NT2/D1 (cell line): Measurements from ENCODE around the gene SRGAP3.

ENCODE experiments used
- DNase-seq: peaks from one replicate; pipeline ENCODE4 v3.0.0-alpha.2; 2011; ENCODE audit warnings: low read depth, low spot score
- H3K27me3 ChIP-seq: 2 replicates; pipeline ENCODE4 v1.6.0; 2011; ENCODE audit warnings: mild to moderate bottlenecking; ENCODE audit not compliant: insufficient read length, insufficient read depth
- H3K36me3 ChIP-seq: 2 replicates; pipeline ENCODE4 v1.6.1; 2011; ENCODE audit warnings: mild to moderate bottlenecking, low read length, mixed read lengths; ENCODE audit not compliant: insufficient read depth, insufficient read length
- H3K4me1 ChIP-seq: 2 replicates; pipeline ENCODE4 v1.5.1; 2011; ENCODE audit not compliant: insufficient read depth, insufficient read length
- H3K4me3 ChIP-seq: 2 replicates; pipeline ENCODE4 v1.5.1; 2011; ENCODE audit warnings: low read depth; ENCODE audit not compliant: insufficient read length
- H3K9ac ChIP-seq: 2 replicates; pipeline ENCODE4 v1.6.0; 2011; ENCODE audit warnings: low read depth; ENCODE audit not compliant: insufficient read length
- H3K9me3 ChIP-seq: 2 replicates; pipeline ENCODE4 v1.5.1; 2011; ENCODE audit warnings: mild to moderate bottlenecking, low read length; ENCODE audit not compliant: insufficient read depth
- SUZ12 ChIP-seq: IDR thresholded peaks from 2 replicates; pipeline ENCODE4 v1.6.1; 2011; ENCODE audit not compliant: insufficient read length, insufficient read depth; ENCODE audit errors: extremely low read depth
- YY1 ChIP-seq: IDR thresholded peaks from 2 replicates; pipeline ENCODE4 v1.6.1; 2011; ENCODE audit not compliant: insufficient read length, insufficient read depth
- ZNF274 ChIP-seq: IDR thresholded peaks from 2 replicates; pipeline ENCODE4 v1.6.1; 2011; ENCODE audit warnings: mild to moderate bottlenecking, low read depth, low read length

The SRGAP3 gene

DNA sequence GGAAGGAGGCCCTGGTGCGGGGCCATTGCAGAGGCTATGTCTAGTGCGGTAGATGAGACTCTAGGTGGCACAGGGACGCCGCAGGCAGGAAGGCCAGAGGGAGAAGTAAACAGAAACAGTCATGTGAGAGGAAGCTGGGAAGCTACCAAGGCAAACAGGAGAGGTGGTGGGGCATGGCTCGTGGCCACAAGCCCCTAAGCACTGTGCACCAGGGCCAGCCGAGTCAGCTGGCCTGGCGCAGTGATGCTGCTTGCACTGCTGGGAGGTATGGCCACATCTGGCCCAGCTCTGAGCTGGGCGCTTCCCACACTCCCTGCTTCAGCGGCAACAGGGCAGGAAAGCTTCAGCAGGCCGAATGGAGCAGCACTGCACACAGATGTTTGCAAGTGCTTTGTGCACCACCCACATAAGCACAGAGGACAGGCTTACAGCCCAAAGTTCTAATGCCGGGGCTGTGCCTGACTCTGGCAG lies 76.6 kb downstream of the SRGAP3 start:
- Histone ChIP-seq H3K36me3 (no peaks in the 10 kb centered on the region), H3K9ac (no peak overlapping the region), H3K9me3 (no peaks in the 10 kb centered on the region), H3K27me3 (no peaks in the 10 kb centered on the region), H3K4me3 (no peak overlapping the region), H3K4me1 (peaks cover 10% of the 10 kb centered on the region)
- DNase-seq: no peak
- TF ChIP-seq YY1: no peak
- TF ChIP-seq ZNF274: no peak
- no peak for TF ChIP-seq SUZ12

DNA sequence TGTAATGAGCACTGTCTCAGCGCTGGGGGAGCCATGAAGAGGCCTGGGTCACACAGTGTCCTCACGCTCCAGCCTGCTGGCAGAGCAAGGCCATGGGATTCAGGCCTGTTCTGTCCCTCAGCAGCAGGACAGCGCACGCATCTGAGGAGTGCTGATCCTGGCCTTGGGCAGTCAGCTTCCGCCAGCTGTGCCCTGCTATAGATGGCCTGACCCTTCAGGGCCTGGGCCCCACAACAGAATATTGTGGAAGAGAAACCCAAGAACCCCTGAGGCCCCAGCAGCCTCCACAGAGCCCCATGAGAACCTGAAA lies 78.6 kb downstream of the SRGAP3 start:
- H3K4me3 ChIP-seq: no peak overlapping the region
- no peaks in the 10 kb centered on the region for H3K36me3 ChIP-seq
- no peak for TF ChIP-seq SUZ12
- no peak for TF ChIP-seq ZNF274
- no peak for TF ChIP-seq YY1
- H3K4me1 ChIP-seq: peaks cover 10% of the 10 kb centered on the region
- 0 out of 2 replicates have a peak, but pooled peaks cover 7% of the 10 kb centered on the region for H3K9me3 ChIP-seq
- H3K9ac ChIP-seq: no peak overlapping the region
- DNase-seq: no peak
- no peaks in the 10 kb centered on the region for H3K27me3 ChIP-seq

DNA sequence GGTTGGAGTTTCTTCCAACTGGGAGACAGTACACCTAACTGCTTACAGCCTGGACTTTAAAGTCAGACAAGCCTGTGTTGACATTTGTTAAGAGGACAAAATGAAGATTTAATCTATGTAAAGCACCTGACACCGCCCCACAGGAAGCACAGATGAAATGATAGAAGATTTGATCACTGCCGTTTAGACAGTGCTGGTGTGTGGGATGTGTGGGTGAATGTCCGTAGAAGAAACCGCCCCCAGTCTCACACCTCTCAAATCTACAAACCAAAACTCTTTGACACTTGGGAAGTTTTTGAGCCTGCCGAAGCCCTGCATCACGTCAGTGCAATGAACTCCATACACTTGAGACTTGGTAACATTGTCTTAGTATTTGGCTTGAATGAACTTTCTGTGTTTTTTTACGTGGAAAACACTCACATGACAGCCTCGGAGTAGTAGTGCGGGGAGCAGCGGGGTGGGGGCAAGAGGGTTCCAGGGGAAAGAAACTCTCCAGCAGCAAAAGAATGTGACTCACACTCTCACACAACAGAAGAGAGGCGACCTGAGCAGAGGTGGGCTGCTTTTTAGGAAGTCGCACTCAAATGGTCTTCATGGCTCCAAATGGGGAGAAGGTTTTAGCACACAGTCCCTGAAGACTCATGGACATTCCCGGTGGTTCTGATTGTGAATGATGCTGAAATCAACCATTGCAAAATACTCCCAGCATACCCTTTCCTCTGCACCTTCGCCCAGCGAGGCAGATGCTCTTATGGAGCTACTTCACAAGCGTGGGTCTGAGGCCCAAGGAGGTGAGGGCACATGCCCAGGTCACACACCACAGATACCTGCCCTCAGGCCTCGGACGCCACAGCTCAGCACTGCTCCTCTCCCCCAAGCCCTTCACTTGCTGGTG lies 79.2 kb downstream of the SRGAP3 start:
- H3K4me3 ChIP-seq: no peak overlapping the region
- H3K36me3 ChIP-seq: no peaks in the 10 kb centered on the region
- H3K4me1 ChIP-seq: peaks cover 7% of the 10 kb centered on the region
- TF ChIP-seq YY1: no peak
- TF ChIP-seq ZNF274: no peak
- no peak for TF ChIP-seq SUZ12
- H3K27me3 ChIP-seq: no peaks in the 10 kb centered on the region
- DNase-seq: no peak
- H3K9ac ChIP-seq: no peak overlapping the region
- H3K9me3 ChIP-seq: 0 out of 2 replicates have a peak, but pooled peaks cover 7% of the 10 kb centered on the region

DNA sequence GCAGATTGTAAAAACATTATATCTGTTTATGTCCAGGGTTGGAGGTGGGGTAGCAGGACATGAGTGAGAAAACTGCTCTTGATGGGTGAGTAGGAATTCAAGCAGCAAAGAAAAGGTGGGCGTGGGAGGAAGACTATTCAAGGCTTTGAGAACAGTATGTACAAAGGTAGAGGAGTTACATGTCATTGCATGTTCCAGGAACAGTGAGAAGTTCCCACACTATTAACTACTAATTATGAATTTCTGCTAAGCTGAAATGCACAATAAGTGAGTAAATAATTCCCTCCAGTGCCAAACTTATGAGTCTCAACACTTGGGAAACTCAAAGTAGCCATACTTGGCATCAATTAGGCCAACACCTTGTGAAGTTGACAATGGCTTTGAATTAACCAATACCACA lies 80.1 kb downstream of the SRGAP3 start:
- Histone ChIP-seq H3K36me3 (no peaks in the 10 kb centered on the region), H3K4me3 (no peak overlapping the region), H3K27me3 (no peaks in the 10 kb centered on the region), H3K9ac (no peak overlapping the region), H3K4me1 (peaks cover 4% of the 10 kb centered on the region), H3K9me3 (0 out of 2 replicates have a peak, but pooled peaks cover 7% of the 10 kb centered on the region)
- TF ChIP-seq SUZ12 (no peak), YY1 (no peak), ZNF274 (no peak)
- DNase-seq: no peak

GRCh38 chr3:9168241-9168741 lies 81.2 kb downstream of the SRGAP3 start:
- no peak overlapping the region for H3K4me3 ChIP-seq
- 0 out of 2 replicates have a peak, but pooled peaks cover 7% of the 10 kb centered on the region for H3K9me3 ChIP-seq
- H3K9ac ChIP-seq: no peak overlapping the region
- H3K36me3 ChIP-seq: no peaks in the 10 kb centered on the region
- no peak for DNase-seq
- no peak for TF ChIP-seq YY1
- no peak for TF ChIP-seq SUZ12
- no peak for TF ChIP-seq ZNF274
- H3K4me1 ChIP-seq: peaks cover 4% of the 10 kb centered on the region
- H3K27me3 ChIP-seq: no peaks in the 10 kb centered on the region

- no peaks in the 10 kb centered on the region for H3K36me3 ChIP-seq
- no peak overlapping the region for H3K4me3 ChIP-seq
- no peak overlapping the region for H3K9ac ChIP-seq
- H3K4me1 ChIP-seq: peaks cover 4% of the 10 kb centered on the region
- no peak for DNase-seq
- no peaks in the 10 kb centered on the region for H3K27me3 ChIP-seq
- TF ChIP-seq ZNF274 (no peak), SUZ12 (no peak), YY1 (no peak)
- 0 out of 2 replicates have a peak, but pooled peaks cover 7% of the 10 kb centered on the region for H3K9me3 ChIP-seq
These were observed 82.2 kb downstream of the SRGAP3 start for GRCh38 chr3:9167222-9167621.

- no peak overlapping the region for H3K4me3 ChIP-seq
- H3K9me3 ChIP-seq: 0 out of 2 replicates have a peak, but pooled peaks cover 7% of the 10 kb centered on the region
- H3K4me1 ChIP-seq: no peaks in the 10 kb centered on the region
- DNase-seq: no peak
- no peaks in the 10 kb centered on the region for H3K27me3 ChIP-seq
- TF ChIP-seq SUZ12 (no peak), YY1 (no peak), ZNF274 (no peak)
- no peaks in the 10 kb centered on the region for H3K36me3 ChIP-seq
- no peak overlapping the region for H3K9ac ChIP-seq
These were observed 84.0 kb downstream of the SRGAP3 start for GRCh38 chr3:9165421-9165820.

DNA sequence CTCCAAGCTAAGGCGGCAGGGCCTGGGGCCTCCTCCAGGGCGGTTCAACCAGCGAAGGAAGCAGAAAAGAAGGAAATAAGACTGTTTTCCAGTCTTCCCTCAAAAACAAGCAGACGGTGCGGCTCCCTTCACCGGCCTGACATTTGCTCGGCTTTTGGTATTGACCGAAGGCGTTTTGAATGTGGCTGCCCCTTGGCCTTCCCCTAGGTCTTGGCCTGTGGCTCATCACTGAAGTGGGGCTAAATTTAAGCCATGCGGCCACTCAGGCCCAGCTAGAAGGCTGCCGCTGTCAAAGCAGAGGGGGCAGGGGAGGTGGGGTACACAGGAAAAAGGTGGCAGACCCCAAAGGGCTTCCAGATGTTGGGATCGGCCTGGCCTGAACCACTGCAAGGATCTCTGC lies 86.2 kb downstream of the SRGAP3 start:
- DNase-seq: no peak
- 0 out of 2 replicates have a peak, but pooled peaks cover 7% of the 10 kb centered on the region for H3K9me3 ChIP-seq
- no peaks in the 10 kb centered on the region for H3K36me3 ChIP-seq
- TF ChIP-seq ZNF274: no peak
- TF ChIP-seq YY1: no peak
- TF ChIP-seq SUZ12: no peak
- no peaks in the 10 kb centered on the region for H3K4me1 ChIP-seq
- H3K4me3 ChIP-seq: no peak overlapping the region
- no peaks in the 10 kb centered on the region for H3K27me3 ChIP-seq
- no peak overlapping the region for H3K9ac ChIP-seq
